HepG2 (cell line): ENCODE results near the gene ATP2A3. TPM values are rescaled to one million over a fixed set of nuclear protein-coding genes. Genes with fewer than 3 reads are reported as not detected.

Experiments
- ATAC-seq: fragments of 200-7000 bp; cut with Tn5 transposase; 3 replicates; pipeline ENCODE4 v1.9.1; 2020; ENCODE audit warnings: mild to moderate bottlenecking, moderate library complexity
- BruUV-seq: library from RNA; stranded (reverse); fragments of 400-500 nt; replicated peaks from 2 replicates; lab custom pipeline; 2021; lab: Mats Ljungman, UMichigan
- CTCF ChIA-PET: fragments of 300-600 bp; formaldehyde crosslinking; extraction: SDS; loops from one replicate; lab custom pipeline; 2021; ENCODE audit warnings: low total read pairs, inconsistent platforms, low intra/inter-chr PET ratio; lab: Yijun Ruan, JAX
- POLR2A ChIA-PET: fragments of 350-600 bp; sonication (Branson Sonifier 250); formaldehyde crosslinking; loops from one replicate; lab custom pipeline; 2020; ENCODE audit warnings: antibody characterized with exemption, inconsistent platforms; lab: Yijun Ruan, JAX
- DNase-seq: peaks from one replicate; pipeline ENCODE4 v3.0.0-alpha.2; 2015; ENCODE audit warnings: low spot score
- FAIRE-seq: peaks from 3 replicates; lab custom pipeline; 2011; peaks lifted over from hg19 to GRCh38; lab: Jason Lieb, UNC
- H2AFZ ChIP-seq: one replicate; pipeline ENCODE4 v1.6.1; 2011; ENCODE audit warnings: low read length, inconsistent platforms
- H3K27ac ChIP-seq: fragments of 300-600 bp; 3 replicates; pipeline ENCODE4 v1.8.0; 2011; ENCODE audit warnings: mixed run types, mild to moderate bottlenecking, mixed read lengths, low read length, inconsistent platforms; ENCODE audit not compliant: insufficient read depth; ENCODE audit errors: extremely low read length
- H3K27me3 ChIP-seq, 2 experiments: fragments of 200-600 bp in 1 of 2; 2 replicates in 1 of 2; 3 replicates in 1 of 2; pipeline versions ENCODE4 v1.6.0 to v1.8.0; 2011; ENCODE audit warnings: low read length in 2 of 2, mild to moderate bottlenecking in 2 of 2, moderate library complexity in 2 of 2, inconsistent platforms in 1 of 2; ENCODE audit not compliant: insufficient read depth in 2 of 2, control insufficient read depth in 1 of 2
- H3K36me3 ChIP-seq, 2 experiments: fragments of 200-600 bp in 1 of 2; replicated peaks in 1 of 2; 2 replicates in 1 of 2; 3 replicates in 1 of 2; pipeline versions ENCODE4 v1.5.1 to v1.8.0; 2011; ENCODE audit warnings: low read length in 2 of 2, inconsistent platforms in 1 of 2; ENCODE audit not compliant: insufficient read depth in 2 of 2, control insufficient read depth in 1 of 2
- H3K4me1 ChIP-seq: 2 replicates; pipeline ENCODE4 v1.5.1; 2012; ENCODE audit warnings: low read length, inconsistent platforms; ENCODE audit not compliant: insufficient read depth
- H3K4me2 ChIP-seq: 2 replicates; pipeline ENCODE4 v1.6.0; 2011; ENCODE audit warnings: low read depth, low read length, inconsistent platforms
- H3K4me3 ChIP-seq, 3 experiments: fragments of 200-600 bp in 1 of 3; sonication (generic), shearing (Covaris generic) in 1 of 3; replicated peaks in 1 of 3; 2 replicates each; pipeline ENCODE4 v1.5.1; 2011 to 2016; ENCODE audit warnings: low read length in 3 of 3, inconsistent platforms in 2 of 3, low read depth in 2 of 3, mild to moderate bottlenecking in 2 of 3, control low read depth in 1 of 3, mixed read lengths in 1 of 3; ENCODE audit not compliant: insufficient read depth in 1 of 3
- H3K79me2 ChIP-seq: one replicate; pipeline ENCODE4 v1.6.1; 2011; ENCODE audit warnings: low read length, inconsistent platforms; ENCODE audit not compliant: insufficient read depth
- H3K9ac ChIP-seq: 2 replicates; pipeline ENCODE4 v1.6.0; 2011; ENCODE audit warnings: mild to moderate bottlenecking, low read depth, low read length, inconsistent platforms; ENCODE audit not compliant: insufficient read depth
- H3K9me3 ChIP-seq: 2 replicates; pipeline ENCODE4 v1.5.1; 2012; ENCODE audit warnings: mild to moderate bottlenecking, low read length
- H4K20me1 ChIP-seq: 2 replicates; pipeline ENCODE4 v1.6.0; 2011; ENCODE audit warnings: inconsistent platforms, mild to moderate bottlenecking, low read length, moderate library complexity; ENCODE audit not compliant: insufficient read depth
- FOSL2 ChIP-seq: sonication (generic); formaldehyde crosslinking; IDR thresholded peaks from 2 replicates; pipeline ENCODE4 v1.4.0; 2020; ENCODE audit warnings: missing genetic modification reagents
- HMG20A ChIP-seq: IDR thresholded peaks from 2 replicates; pipeline ENCODE4 v1.6.1; 2016; ENCODE audit warnings: borderline replicate concordance
- MAFK ChIP-seq, 2 experiments: IDR thresholded peaks in 1 of 2; conservative IDR thresholded peaks in 1 of 2; 2 replicates each; pipeline ENCODE4 v1.6.1; 2011; ENCODE audit warnings: improper control_type of control experiment in 2 of 2, low read length in 2 of 2
- MBNL3 ChIP-seq: fragments of 250-450 bp; sonication (Bioruptor Pico); conservative IDR thresholded peaks from 2 replicates; pipeline ENCODE4 v1.8.0; 2022; ENCODE audit warnings: mild to moderate bottlenecking, inconsistent platforms
- ZBTB21 ChIP-seq: sonication (generic); formaldehyde crosslinking; IDR thresholded peaks from 2 replicates; pipeline ENCODE4 v1.4.0; 2020; ENCODE audit warnings: missing genetic modification reagents
- ZC3H4 ChIP-seq: sonication (generic); formaldehyde crosslinking; IDR thresholded peaks from 2 replicates; pipeline ENCODE4 v1.4.0; 2020; ENCODE audit warnings: missing genetic modification reagents, borderline replicate concordance
- WGBS: methylation state at CpG from one replicate; pipeline ENCODE4 v1.1.6; 2017; ENCODE audit warnings: low lambda C conversion rate; 5-methylcytosine and 5-hydroxymethylcytosine counted together
- in situ Hi-C: cut with HindIII; loops from 2 replicates; pipeline ENCODE4 v1.10.0; 2017; ENCODE audit warnings: low pct_unique_long_range_greater_than_20kb; ENCODE audit not compliant: extremely low pct_ligation_motif_present
- intact Hi-C: fragments of 100-400 bp; cut with micrococcal nuclease; formaldehyde crosslinking; loops from one replicate; pipeline ENCODE4 v1.10.0; 2022; ENCODE audit not compliant: unreplicated experiment
- polyA plus RNA-seq, 8 experiments: library from polyadenylated mRNA; depleted of rRNA in 3 of 8; stranded (reverse) in 7 of 8; unstranded in 1 of 8; fragments of >200 nt; fragmentation: Illumina TruSeq in 4 of 8; extraction: Trizol in 4 of 8; gene quantifications; 2 replicates each; pipeline versions ENCODE4 v1.2.1 to v1.2.3, GENCODE V29; 2011 to 2016; ENCODE audit warnings: low read depth in 4 of 8, missing spikeins in 1 of 8, mixed read lengths in 1 of 8; ENCODE audit not compliant: insufficient read depth in 1 of 8
- total RNA-seq, 5 experiments: library from RNA; depleted of rRNA; stranded (reverse); fragments of >200 nt; fragmentation: Illumina TruSeq; extraction: Trizol; gene quantifications; 2 replicates each; pipeline ENCODE4 v1.2.3, GENCODE V29; 2016; ENCODE audit warnings: low read depth in 1 of 5
- TF ChIP-seq, protein P1 (sequence below): sonication (generic); formaldehyde crosslinking; IDR thresholded peaks from 2 replicates; pipeline ENCODE4 v1.4.0; 2020; ENCODE audit warnings: mild to moderate bottlenecking, missing genetic modification reagents
- TF ChIP-seq, protein P2 (sequence below): sonication (generic); formaldehyde crosslinking; IDR thresholded peaks from 2 replicates; pipeline ENCODE4 v1.5.0; 2020; ENCODE audit warnings: mild to moderate bottlenecking, missing genetic modification reagents, borderline replicate concordance
- TF ChIP-seq, protein P3 (sequence below): sonication (generic); formaldehyde crosslinking; IDR thresholded peaks from 2 replicates; pipeline ENCODE4 v1.4.0; 2020; ENCODE audit warnings: missing genetic modification reagents; ENCODE audit errors: not compliant biosample characterization

The ATP2A3 gene
- total and polyA plus RNA-seq, 2 of the 13 experiments (the other 11 are each of a cell fraction or from before 2014, with no cell fraction given), result 0.07 TPM; not detected in 1

DNA sequence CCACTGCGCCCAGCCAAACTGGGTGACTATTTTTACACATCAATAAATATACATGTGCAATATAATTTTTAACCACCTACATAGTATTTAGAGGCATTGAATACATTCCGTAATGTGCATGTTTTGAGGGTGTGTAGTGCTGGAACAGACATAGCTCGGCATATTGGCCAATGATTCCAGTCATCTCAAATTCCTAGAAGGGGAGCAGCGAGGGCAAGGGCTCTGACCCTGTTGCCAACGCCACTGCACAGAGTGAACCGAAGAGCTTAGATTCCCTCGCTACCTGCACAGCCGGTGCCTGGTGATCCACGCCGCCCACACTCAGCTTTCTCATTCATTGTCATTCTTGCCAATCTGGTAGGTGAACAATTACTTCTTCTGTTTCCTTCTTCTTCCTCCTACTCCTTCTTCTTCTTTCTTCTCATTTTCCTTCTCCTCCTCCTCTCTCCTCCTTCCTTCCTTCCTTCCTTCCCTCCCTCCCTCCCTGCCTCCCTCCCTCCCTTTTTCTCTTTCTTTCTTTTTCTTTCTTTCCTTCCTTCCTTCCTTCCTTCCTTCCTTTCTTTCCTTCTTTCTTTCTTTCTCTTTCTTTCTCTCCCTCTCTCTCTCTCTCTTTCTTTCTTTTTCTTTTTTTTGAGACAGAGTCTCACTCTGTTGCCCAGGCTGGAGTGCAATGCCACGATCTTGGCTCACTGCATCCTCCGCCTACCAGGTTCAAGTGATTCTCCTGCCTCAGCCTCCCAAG, 26.3 kb upstream of the ATP2A3 start:
- BruUV-seq, result no TSS peak
- WGBS, result 67% methylated on average over 12 of the region's 12 CpGs
- in situ Hi-C loops, result no loop called here
- Histone ChIP-seq H3K79me2 (no peaks in the 10 kb centered on the region), H3K4me2 (no peak overlapping the region), H3K27me3 (peaks cover 1 to 22% of the 10 kb centered on the region in 2 experiments), H2AFZ (no peak overlapping the region), H3K4me3 (no peak overlapping the region), H3K9ac (no peak overlapping the region), H3K36me3 (no peaks in the 10 kb centered on the region), H4K20me1 (no peaks in the 10 kb centered on the region), H3K9me3 (no peaks in the 10 kb centered on the region), H3K27ac (no peak overlapping the region), H3K4me1 (peaks cover 38% of the 10 kb centered on the region)
- intact Hi-C loops, result no loop called here
- FAIRE-seq, result no peak
- no peak for ATAC-seq
- TF ChIP-seq, protein P1, sequence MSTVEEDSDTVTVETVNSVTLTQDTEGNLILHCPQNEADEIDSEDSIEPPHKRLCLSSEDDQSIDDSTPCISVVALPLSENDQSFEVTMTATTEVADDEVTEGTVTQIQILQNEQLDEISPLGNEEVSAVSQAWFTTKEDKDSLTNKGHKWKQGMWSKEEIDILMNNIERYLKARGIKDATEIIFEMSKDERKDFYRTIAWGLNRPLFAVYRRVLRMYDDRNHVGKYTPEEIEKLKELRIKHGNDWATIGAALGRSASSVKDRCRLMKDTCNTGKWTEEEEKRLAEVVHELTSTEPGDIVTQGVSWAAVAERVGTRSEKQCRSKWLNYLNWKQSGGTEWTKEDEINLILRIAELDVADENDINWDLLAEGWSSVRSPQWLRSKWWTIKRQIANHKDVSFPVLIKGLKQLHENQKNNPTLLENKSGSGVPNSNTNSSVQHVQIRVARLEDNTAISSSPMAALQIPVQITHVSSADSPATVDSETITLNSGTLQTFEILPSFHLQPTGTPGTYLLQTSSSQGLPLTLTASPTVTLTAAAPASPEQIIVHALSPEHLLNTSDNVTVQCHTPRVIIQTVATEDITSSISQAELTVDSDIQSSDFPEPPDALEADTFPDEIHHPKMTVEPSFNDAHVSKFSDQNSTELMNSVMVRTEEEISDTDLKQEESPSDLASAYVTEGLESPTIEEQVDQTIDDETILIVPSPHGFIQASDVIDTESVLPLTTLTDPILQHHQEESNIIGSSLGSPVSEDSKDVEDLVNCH, result no peak
- TF ChIP-seq MBNL3 (CRISPR knock-in tag), result no peak
- TF ChIP-seq FOSL2 (CRISPR knock-in tag), result no peak
- TF ChIP-seq, protein P2, sequence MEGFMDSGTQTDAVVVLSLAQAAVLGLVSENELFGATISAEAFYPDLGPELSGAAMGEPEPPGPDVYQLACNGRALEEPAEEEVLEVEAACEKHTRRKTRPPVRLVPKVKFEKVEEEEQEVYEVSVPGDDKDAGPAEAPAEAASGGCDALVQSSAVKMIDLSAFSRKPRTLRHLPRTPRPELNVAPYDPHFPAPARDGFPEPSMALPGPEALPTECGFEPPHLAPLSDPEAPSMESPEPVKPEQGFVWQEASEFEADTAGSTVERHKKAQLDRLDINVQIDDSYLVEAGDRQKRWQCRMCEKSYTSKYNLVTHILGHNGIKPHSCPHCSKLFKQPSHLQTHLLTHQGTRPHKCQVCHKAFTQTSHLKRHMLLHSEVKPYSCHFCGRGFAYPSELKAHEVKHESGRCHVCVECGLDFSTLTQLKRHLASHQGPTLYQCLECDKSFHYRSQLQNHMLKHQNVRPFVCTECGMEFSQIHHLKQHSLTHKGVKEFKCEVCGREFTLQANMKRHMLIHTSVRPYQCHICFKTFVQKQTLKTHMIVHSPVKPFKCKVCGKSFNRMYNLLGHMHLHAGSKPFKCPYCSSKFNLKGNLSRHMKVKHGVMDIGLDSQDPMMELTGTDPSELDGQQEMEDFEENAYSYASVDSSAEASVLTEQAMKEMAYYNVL, result no peak
- no peak for TF ChIP-seq ZC3H4
- TF ChIP-seq, protein P3, sequence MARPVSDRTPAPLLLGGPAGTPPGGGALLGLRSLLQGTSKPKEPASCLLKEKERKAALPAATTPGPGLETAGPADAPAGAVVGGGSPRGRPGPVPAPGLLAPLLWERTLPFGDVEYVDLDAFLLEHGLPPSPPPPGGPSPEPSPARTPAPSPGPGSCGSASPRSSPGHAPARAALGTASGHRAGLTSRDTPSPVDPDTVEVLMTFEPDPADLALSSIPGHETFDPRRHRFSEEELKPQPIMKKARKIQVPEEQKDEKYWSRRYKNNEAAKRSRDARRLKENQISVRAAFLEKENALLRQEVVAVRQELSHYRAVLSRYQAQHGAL, result no peak
- TF ChIP-seq MAFK (conservative IDR thresholded peaks at IDR 0.05 in 1 of 2, IDR thresholded peaks at IDR 0.05 in 1 of 2; ENCODE audit: low read length in 2 of 2), result no peak
- no peak for TF ChIP-seq ZBTB21 (CRISPR knock-in tag)
- no peak for TF ChIP-seq HMG20A (CRISPR knock-in tag)
- ChIA-PET CTCF (no interaction called here), POLR2A (interaction anchor here (1.7 kb wide), 1 partner anchor 14 kb away, joined by 4 read pairs; no protein-coding TSS in a partner anchor)
- no peak for DNase-seq
